Fibroblast of lung (primary cell): ENCODE data around the gene PATJ. TPM values are rescaled to one million over a fixed set of nuclear protein-coding genes. Genes with fewer than 3 reads are reported as not detected.
"Not testable (repeated sequence)": the region's sequence is repeated elsewhere in the genome, so short reads cannot be mapped to it uniquely, and the experiment has no call there.

Experiments
- DNase-seq, 2 donors: peaks; one replicate each; pipeline versions ENCODE4 v3.0.0 to v3.0.0-alpha.2; 2010; ENCODE audit warnings: low read depth in 2 of 2
- H2AFZ ChIP-seq: 2 replicates; pipeline ENCODE4 v1.5.1; 2012; ENCODE audit warnings: low read length, control low read depth, inconsistent platforms
- H3K27ac ChIP-seq: 2 replicates; pipeline ENCODE4 v1.5.1; 2011; ENCODE audit warnings: low read length, control low read depth; ENCODE audit not compliant: insufficient read depth
- H3K27me3 ChIP-seq: 2 replicates; pipeline ENCODE4 v1.5.1; 2011; ENCODE audit warnings: mild to moderate bottlenecking, low read length; ENCODE audit not compliant: control insufficient read depth, insufficient read depth
- H3K36me3 ChIP-seq: 2 replicates; pipeline ENCODE4 v1.5.1; 2011; ENCODE audit warnings: low read length; ENCODE audit not compliant: control insufficient read depth, insufficient read depth
- H3K4me1 ChIP-seq: 2 replicates; pipeline ENCODE4 v1.5.1; 2011; ENCODE audit warnings: low read length; ENCODE audit not compliant: control insufficient read depth, insufficient read depth; ENCODE audit errors: extremely low read depth
- H3K4me2 ChIP-seq: 2 replicates; pipeline ENCODE4 v1.5.1; 2011; ENCODE audit warnings: low read length, control low read depth; ENCODE audit not compliant: insufficient read depth; ENCODE audit errors: extremely low read depth
- H3K4me3 ChIP-seq, 4 experiments: fragments of 200-600 bp in 1 of 4; sonication (generic) in 1 of 4; replicated peaks in 1 of 4; 2 replicates each; pipeline ENCODE4 v1.5.1; 2011 to 2016; ENCODE audit warnings: low read length in 4 of 4, low read depth in 3 of 4, mild to moderate bottlenecking in 3 of 4, control low read depth in 2 of 4, inconsistent platforms in 1 of 4, mixed read lengths in 1 of 4; ENCODE audit not compliant: insufficient read depth in 1 of 4; ENCODE audit errors: control extremely low read depth in 1 of 4
- H3K79me2 ChIP-seq: 2 replicates; pipeline ENCODE4 v1.5.1; 2012; ENCODE audit warnings: mild to moderate bottlenecking, low read length, inconsistent platforms; ENCODE audit not compliant: control insufficient read depth, insufficient read depth
- H3K9ac ChIP-seq: 2 replicates; pipeline ENCODE4 v1.5.1; 2011; ENCODE audit warnings: mild to moderate bottlenecking, low read length, control low read depth; ENCODE audit not compliant: insufficient read depth
- H3K9me3 ChIP-seq: 2 replicates; pipeline ENCODE4 v1.5.1; 2012; ENCODE audit warnings: low read depth, low read length; ENCODE audit not compliant: control insufficient read depth, insufficient read depth
- H4K20me1 ChIP-seq: 2 replicates; pipeline ENCODE4 v1.5.1; 2011; ENCODE audit warnings: low read length; ENCODE audit not compliant: control insufficient read depth, insufficient read depth; ENCODE audit errors: extremely low read depth
- EZH2 ChIP-seq: IDR thresholded peaks from 2 replicates; pipeline ENCODE4 v1.5.1; 2012; ENCODE audit warnings: low read length, control low read depth, mild to moderate bottlenecking; ENCODE audit errors: missing control alignments
- polyA plus RNA-seq, 2 donors: library from polyadenylated mRNA; depleted of rRNA in 1 of 2; stranded (reverse) in 1 of 2; unstranded in 1 of 2; fragments of >200 nt; gene quantifications; 2 replicates each; pipeline ENCODE4 v1.2.1, GENCODE V29; 2011 to 2012; ENCODE audit warnings: missing spikeins in 1 of 2
- total RNA-seq: library from RNA; depleted of rRNA; stranded (reverse); fragments of >200 nt; gene quantifications from 2 replicates; pipeline ENCODE4 v1.2.1, GENCODE V29; 2014
- TF ChIP-seq, protein P1 (sequence below), 2 donors: IDR thresholded peaks in 1 of 2; conservative IDR thresholded peaks in 1 of 2; 1 replicate in 1 of 2; 2 replicates in 1 of 2; pipeline ENCODE4 v1.5.1; 2011 to 2012; ENCODE audit warnings: low read length in 2 of 2, control low read depth in 1 of 2, inconsistent platforms in 1 of 2, low read depth in 1 of 2, mild to moderate bottlenecking in 1 of 2

Gene PATJ
- total and polyA plus RNA-seq, 2 donors (not counting 1 experiment from before 2014, with no cell fraction given), result 2.5 to 12.4 TPM

DNA sequence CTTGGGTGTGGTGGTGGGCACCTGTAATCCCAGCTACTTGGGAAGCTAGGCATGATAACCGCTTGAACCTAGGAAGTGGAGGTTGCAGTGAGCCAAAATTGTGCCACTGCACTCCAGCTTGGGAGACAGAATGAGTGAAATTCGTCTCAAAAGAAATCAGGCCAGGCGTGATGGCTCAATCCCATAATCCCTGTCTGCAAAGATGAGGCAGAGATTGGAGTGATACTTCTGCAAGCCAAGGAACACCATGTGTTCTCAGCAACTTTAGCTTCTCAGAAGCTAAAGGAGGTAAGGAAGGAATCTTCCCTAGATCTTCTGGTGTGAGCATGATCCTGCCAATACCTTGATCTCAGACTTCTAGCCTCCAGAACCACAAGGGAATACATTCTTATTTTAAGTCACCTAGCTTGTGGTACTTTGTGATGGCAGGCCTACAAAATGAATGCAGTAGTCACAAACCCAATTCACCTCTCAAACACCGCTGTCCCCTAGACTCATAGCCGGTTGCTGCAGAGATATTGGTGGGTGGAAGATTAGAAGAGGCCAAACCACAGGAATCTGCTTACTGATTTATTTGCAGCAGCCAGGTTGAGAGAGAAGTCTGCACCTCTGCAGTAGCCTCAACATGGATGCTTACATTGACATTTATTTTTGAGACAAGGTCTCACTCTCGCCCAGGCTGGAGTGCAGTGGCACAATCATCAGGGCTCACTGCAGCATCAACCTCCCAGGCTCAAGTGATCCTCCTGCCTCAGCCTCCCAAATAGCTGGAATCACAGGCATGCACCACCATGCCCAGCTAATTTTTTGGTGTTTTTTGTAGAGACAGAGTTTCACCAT, 471.0 kb downstream of the PATJ start:
- Histone ChIP-seq H3K79me2 (no peaks in the 10 kb centered on the region), H3K27ac (no peak overlapping the region), H3K9ac (no peak overlapping the region), H3K36me3 (no peaks in the 10 kb centered on the region), H2AFZ (no peak overlapping the region), H3K4me1 (no peaks in the 10 kb centered on the region), H3K27me3 (no peaks in the 10 kb centered on the region), H3K4me3 (no peak overlapping the region), H4K20me1 (no peaks in the 10 kb centered on the region), H3K4me2 (no peak overlapping the region), H3K9me3 (no peaks in the 10 kb centered on the region)
- TF ChIP-seq, protein P1, sequence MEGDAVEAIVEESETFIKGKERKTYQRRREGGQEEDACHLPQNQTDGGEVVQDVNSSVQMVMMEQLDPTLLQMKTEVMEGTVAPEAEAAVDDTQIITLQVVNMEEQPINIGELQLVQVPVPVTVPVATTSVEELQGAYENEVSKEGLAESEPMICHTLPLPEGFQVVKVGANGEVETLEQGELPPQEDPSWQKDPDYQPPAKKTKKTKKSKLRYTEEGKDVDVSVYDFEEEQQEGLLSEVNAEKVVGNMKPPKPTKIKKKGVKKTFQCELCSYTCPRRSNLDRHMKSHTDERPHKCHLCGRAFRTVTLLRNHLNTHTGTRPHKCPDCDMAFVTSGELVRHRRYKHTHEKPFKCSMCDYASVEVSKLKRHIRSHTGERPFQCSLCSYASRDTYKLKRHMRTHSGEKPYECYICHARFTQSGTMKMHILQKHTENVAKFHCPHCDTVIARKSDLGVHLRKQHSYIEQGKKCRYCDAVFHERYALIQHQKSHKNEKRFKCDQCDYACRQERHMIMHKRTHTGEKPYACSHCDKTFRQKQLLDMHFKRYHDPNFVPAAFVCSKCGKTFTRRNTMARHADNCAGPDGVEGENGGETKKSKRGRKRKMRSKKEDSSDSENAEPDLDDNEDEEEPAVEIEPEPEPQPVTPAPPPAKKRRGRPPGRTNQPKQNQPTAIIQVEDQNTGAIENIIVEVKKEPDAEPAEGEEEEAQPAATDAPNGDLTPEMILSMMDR (conservative IDR thresholded peaks at IDR 0.05 in 1 of 2, IDR thresholded peaks at IDR 0.05 in 1 of 2; ENCODE audit: low read depth in 1 of 2, low read length in 2 of 2), result no peak
- TF ChIP-seq EZH2, result no peak
- DNase-seq, result peak in 1 of 2 donors; percentile 44

DNA sequence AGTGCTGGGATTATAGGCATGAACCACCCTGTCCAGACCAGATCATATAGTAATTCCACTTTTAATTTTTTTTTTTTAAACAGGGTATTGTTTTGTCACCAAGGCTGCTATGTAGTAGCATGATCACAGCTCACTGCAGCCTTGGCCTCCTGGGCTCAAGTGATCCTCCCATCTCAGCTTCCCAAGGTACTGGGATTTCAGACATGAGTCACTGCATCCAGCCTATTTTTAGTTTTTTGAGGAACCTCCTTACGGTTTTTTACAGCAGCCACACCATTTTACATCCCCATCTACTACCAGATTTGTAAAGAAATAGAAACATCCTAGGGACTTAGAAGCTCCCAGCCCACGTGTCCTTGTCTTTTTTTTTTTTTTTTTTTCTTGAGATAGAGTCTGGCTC, 476.3 kb downstream of the PATJ start:
- Histone ChIP-seq H3K9ac (no peak overlapping the region), H3K36me3 (no peaks in the 10 kb centered on the region), H3K4me2 (no peak overlapping the region), H4K20me1 (no peaks in the 10 kb centered on the region), H3K4me1 (no peaks in the 10 kb centered on the region), H3K9me3 (no peaks in the 10 kb centered on the region), H2AFZ (no peak overlapping the region), H3K27me3 (no peaks in the 10 kb centered on the region), H3K4me3 (no peak overlapping the region), H3K79me2 (no peaks in the 10 kb centered on the region), H3K27ac (no peak overlapping the region)
- DNase-seq, result no peak
- no peak for TF ChIP-seq EZH2
- TF ChIP-seq, protein P1 (conservative IDR thresholded peaks at IDR 0.05 in 1 of 2, IDR thresholded peaks at IDR 0.05 in 1 of 2; ENCODE audit: low read depth in 1 of 2, low read length in 2 of 2), result no peak

DNA sequence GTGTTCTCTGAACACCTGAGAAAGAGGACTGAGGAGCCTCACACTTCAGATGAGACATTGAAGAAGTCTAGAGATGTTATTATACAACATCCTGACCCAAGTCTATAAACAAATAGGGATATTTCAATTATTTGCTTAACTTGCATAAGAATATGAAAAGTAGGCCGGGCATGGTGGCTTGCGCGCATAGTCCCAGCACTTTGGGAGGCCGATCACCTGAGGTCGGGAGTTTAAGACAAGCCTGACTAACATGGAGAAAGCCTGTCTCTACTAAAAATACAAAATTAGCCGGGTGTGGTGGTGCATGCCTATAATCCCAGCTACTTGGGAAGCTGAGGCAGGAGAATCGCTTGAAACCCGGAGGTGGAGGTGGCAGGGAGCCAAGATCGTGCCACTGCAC, 478.2 kb downstream of the PATJ start:
- not testable (repeated sequence) for H3K27ac ChIP-seq, H3K79me2 ChIP-seq, H3K9ac ChIP-seq, DNase-seq, H2AFZ ChIP-seq, H3K4me3 ChIP-seq, H3K9me3 ChIP-seq, H3K4me2 ChIP-seq, H3K36me3 ChIP-seq, H3K4me1 ChIP-seq, H4K20me1 ChIP-seq, H3K27me3 ChIP-seq
